GM12865 (cell line): ENCODE data around the gene CDH4.

Experiments
- DNase-seq: peaks from one replicate; pipeline ENCODE4 v3.0.0; 2010; ENCODE audit warnings: low read depth
- H3K4me3 ChIP-seq: 2 replicates; pipeline ENCODE4 v1.5.1; 2011; ENCODE audit warnings: mild to moderate bottlenecking, low read depth, low read length, control low read depth
- TF ChIP-seq, protein P1 (sequence below): IDR thresholded peaks from 2 replicates; pipeline ENCODE4 v1.5.1; 2011; ENCODE audit warnings: low read length, control low read depth, low read depth, inconsistent platforms; ENCODE audit not compliant: insufficient read depth; ENCODE audit errors: missing control alignments

CDH4 gene

DNA sequence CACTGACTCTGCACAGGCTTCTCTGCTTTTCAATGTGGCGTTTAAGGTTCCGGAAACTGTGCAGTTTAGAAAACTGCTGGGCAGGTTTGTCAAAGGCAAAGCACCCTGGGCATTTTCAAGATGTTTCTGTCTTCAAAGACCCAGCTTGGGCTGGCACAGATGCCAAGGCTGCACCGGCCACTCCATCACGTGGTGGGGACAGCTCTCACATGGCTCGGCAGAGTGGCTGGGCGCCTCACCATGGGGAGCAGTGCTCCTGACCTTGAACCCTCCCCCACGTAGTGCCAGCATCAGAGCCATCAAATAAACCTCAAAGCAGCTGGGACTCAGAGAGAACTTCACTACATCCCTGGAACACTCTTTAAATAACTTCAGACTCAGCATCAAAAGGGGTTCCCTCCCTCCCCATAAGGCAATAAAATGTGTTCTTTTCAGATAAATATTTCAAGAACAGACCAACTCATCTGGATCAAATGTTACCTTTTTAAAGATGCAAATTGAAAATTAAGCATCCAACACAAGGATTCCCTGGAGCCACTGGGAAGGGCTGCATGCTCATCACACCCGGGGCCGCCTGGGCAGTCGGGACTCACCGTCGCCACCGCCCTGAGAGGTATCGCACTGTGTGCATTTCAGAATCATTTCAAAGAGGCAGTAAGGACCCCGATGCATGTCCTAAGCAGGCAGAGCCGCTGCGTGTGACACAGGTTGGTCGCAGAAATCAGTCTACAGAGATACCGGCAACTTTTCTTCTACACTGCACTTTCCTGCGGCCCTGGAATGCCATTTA lies 157.1 kb downstream of the CDH4 start:
- no peak overlapping the region for H3K4me3 ChIP-seq
- TF ChIP-seq, protein P1, sequence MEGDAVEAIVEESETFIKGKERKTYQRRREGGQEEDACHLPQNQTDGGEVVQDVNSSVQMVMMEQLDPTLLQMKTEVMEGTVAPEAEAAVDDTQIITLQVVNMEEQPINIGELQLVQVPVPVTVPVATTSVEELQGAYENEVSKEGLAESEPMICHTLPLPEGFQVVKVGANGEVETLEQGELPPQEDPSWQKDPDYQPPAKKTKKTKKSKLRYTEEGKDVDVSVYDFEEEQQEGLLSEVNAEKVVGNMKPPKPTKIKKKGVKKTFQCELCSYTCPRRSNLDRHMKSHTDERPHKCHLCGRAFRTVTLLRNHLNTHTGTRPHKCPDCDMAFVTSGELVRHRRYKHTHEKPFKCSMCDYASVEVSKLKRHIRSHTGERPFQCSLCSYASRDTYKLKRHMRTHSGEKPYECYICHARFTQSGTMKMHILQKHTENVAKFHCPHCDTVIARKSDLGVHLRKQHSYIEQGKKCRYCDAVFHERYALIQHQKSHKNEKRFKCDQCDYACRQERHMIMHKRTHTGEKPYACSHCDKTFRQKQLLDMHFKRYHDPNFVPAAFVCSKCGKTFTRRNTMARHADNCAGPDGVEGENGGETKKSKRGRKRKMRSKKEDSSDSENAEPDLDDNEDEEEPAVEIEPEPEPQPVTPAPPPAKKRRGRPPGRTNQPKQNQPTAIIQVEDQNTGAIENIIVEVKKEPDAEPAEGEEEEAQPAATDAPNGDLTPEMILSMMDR: no peak
- DNase-seq: no peak

DNA sequence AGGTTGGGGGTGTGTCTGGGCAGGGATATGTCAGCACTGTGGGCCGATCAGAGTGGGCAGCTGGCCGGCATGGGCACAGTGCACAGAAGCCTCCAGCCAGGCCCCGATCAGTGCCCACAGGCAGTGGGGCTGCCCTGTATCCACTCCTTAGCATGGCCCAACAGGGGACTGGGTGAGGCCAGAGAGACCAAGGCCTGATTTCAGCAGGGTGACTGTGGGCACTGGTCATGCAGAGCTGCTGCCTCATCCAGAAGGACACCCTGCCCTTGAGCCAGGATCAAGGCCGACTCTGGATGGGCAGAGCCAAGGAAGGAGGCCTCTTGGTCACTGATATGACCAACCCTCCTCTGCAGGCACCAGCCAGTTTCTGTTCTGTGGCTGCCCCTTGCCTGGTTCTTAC lies 159.7 kb downstream of the CDH4 start:
- no peak overlapping the region for H3K4me3 ChIP-seq
- DNase-seq: no peak
- TF ChIP-seq, protein P1: no peak

DNA sequence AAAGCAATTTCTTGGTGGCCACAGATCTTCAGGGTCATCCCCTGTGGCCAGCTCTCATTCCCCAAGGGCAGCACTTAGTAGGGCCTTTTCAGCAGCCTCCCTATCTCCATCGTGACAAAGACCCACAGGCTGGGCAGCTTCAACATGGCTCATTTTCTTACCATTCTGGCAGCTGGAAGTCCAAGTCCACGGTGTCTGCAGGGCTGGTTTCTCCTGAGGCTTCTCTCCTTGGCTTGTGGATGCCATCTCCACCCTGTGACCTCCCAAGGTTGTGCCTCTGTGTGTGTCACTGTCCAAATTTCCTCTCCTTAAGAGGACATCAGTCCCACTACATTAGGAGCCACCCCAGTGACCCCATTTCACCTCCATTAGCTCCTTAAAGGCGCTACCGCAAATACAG lies 161.7 kb downstream of the CDH4 start:
- TF ChIP-seq, protein P1: no peak
- DNase-seq: no peak
- no peak overlapping the region for H3K4me3 ChIP-seq

DNA sequence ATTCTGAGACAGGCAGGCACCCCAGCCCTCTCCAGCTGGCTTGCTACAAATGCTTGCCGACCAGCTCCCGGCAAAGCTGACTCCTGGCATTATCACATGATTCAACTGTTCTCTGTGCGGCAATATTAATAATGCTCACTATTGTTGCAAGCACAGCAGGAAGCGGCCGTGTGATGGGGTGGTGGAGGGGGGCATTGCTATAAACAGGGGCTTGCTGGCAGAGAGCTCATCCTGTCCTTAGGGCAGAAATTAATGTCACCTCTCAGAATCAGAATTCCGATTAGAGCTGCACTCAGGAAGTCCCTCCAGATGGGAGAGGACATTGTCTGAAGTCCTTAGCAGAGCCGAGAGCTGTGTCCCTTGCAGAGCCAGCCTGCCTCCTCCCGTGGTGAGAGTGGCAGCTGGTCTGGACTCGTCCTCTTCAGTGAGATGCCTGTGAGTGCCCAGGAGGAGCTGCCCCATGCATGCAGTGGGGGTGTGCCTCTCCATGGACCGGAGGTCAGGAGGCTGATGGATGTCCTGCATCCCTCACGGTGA lies 162.5 kb downstream of the CDH4 start:
- no peak overlapping the region for H3K4me3 ChIP-seq
- DNase-seq: no peak
- TF ChIP-seq, protein P1: no peak

DNA sequence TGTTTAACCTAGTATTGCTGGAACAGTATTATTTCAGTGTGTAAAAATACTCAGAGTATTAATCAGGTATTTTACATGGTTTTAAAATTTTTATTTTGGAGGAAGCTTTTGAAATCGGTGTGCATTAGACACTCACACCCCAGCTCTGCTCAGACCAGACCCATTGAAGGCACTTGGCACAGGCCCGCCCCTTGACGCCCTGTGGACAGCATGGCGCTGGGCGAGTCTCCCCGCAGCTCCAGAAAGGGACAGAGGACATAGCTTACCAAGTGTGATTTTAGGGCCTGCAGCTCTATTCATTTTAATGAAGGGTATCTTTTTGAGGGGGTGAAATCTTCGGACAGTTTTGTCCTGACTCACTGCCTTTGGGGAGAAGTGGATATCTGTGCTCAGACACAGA lies 164.5 kb downstream of the CDH4 start:
- DNase-seq: no peak
- TF ChIP-seq, protein P1: no peak
- no peak overlapping the region for H3K4me3 ChIP-seq

DNA sequence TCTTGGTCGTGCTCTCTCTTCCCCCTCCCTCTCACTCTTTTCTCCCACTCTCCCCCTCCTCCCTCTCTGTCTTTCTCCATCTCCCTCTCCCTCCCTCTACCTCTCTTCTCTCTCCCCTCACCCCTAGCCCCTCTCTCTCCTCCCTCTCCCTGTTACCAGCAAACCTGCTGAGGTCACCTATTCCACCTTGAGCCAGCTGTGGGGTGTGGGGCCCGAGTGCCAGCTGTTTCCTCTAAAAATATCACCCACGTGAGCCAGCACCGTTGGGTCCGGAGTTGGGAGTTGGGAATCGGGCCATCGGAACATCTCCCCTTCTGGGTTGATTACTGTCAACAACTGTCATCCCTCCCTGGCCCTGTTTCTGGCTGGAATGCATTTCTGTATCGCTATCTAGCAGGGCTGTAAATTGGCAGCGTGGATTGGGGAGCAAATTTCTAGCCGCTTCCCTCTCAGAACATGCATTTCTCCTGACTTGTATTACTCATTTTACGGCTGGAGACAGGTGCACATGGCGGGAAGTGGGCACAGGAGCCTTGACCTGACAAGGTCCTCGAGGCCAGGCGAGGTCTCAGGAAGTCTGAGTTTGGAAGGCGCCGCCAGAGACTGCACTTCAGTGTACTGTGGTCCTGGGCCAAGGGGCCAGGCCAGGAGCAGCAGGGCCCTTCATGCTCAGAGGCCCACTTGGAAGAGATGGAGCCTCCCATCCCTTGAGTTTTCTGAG lies 165.3 kb downstream of the CDH4 start:
- DNase-seq: no peak
- H3K4me3 ChIP-seq: no peak overlapping the region
- TF ChIP-seq, protein P1: no peak

DNA sequence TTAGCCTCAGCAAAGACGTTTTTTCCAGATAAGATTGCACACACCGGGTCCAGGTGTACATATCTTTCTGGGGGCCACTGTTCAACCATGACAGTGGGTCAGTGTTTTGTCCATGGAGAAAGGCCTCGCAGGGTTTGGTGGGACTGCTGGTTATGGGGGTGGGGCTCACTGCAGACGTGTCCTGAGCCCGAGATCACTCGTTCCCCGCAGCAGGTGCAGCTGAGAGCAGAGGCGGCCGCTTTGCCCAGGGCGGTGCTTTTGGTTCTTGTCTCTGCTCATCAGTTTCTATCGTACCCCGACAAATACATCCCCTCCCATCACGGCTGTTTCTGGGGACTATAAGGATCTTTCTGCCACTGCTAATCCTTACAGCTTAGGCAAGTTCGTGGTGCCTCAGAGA lies 166.9 kb downstream of the CDH4 start:
- TF ChIP-seq, protein P1: no peak
- DNase-seq: no peak
- H3K4me3 ChIP-seq: no peak overlapping the region
